NCI-H2107 treated with DMSO at 0.1 percent for 48 hours (cell line): ENCODE measurements around the gene SH2D1B.

Source experiments
- DNase-seq: peaks from one replicate; lab custom pipeline; 2025; ENCODE audit not compliant: unreplicated experiment; lab: John Stamatoyannopoulos, UW

SH2D1B gene

DNA sequence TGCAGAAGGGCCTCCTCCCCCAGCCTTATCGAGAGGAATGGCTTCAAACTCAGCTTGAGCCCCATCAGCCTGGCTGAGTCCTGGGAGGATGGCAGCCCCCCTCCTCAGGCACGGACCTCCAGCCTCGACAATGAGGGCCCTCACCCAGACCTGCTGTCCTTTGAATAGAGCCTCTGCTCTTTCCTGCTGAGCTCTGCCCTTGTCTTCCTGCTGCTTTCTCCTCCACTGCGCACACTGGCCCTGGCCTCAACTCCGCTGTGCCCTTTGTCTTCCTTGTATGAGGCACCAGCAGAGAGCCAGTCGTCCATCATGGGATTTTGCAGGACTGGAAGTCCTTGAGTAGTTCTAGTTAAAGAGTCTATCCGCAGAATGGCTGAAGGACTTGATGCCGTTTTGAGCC, 28.4 kb downstream of the SH2D1B start:
- no peak for DNase-seq

DNA sequence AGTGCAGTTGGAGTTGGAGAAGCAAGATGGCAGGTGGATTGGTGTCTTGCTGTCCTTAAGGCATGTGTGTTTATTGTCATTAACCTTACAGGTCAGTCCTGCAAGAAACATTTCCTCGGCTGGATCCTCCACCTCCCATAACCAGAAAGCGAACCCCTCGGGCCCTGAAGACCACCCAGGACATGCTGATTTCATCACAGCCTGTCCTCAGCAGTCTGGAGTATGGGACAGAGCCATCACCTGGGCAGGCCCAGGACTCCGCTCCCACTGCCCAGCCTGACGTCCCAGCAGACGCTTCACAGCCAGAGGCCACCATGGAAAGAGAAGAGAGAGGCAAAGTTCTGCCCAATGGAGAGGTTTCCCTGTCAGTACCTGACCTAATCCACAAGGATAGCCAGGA, 28.8 kb downstream of the SH2D1B start:
- no peak for DNase-seq

DNA sequence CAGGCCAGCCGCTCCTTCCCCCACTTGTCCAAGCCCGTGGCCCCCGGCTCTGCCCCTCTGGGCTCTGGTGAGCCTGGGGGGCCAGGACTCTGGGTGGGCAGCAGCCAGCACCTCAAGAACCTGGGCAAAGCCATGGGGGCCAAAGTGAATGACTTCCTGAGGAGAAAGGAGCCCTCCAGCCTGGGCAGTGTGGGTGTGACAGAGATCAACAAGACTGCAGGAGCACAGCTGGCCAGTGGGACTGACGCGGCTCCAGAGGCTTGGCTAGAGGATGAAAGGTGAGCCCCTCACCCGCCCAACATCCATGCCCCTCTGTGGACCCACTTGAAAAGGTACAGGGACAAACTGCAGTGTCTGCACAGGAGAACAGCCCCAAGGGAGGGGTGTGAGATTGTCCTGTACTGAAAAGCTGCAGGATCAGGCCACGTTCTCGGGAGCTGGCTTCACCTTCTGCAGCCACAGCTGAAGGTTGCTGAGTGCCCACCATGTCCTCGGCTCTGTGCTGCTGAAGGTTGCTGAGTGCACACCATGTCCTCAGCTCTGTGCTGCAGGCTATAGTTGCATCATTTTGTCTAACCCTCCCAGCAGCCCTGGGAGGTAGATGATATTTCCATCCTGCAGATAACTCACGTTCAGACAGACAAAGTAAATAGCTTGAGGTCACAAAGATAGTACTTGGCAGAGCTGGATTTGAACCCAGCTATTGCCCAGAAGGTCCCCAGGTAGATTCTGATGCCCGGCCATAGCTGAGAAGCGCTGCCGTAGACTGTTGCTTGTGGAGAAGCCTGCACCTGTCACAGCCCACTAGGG, 29.8 kb downstream of the SH2D1B start:
- DNase-seq, result no peak

GRCh38 chr1:162381383-162381782, 30.6 kb downstream of the SH2D1B start, which contains the start of gene C1orf226:
Gene C1orf226 (plus strand): TSS chr1:162381728. CDS start chr1:162381902, 174 bp downstream.
- DNase-seq, result no peak

- DNase-seq, result no peak
Measured at GRCh38 chr1:162380061-162380846, 31.7 kb downstream of the SH2D1B start.

DNA sequence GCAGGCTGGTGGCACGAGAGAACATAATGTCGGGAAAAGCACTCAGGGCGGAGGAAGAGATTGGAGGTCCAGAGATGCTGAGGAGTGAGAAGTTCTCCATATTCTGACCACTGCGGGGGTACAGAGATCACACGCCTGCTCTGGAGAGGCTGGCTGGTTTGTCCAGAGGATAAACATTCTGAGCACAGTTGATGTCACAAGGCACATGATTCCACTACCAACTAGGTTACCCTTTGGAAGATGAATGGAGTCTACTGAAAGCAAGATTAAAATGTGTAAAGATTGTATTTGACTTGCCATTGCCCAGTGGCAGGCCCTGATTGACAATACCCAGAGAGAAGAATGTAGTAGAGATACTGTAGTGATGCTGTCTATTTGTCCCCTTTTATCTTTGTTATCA, 35.2 kb downstream of the SH2D1B start, which contains the start of gene SPATA46:
Gene SPATA46 (minus strand): TSS at position 164 of the 400 bp plus-strand sequence. CDS start 64 bp downstream, at position 100.
- DNase-seq, result no peak

GRCh38 chr1:162375463-162375862, 36.5 kb downstream of the SH2D1B start:
- no peak for DNase-seq

DNA sequence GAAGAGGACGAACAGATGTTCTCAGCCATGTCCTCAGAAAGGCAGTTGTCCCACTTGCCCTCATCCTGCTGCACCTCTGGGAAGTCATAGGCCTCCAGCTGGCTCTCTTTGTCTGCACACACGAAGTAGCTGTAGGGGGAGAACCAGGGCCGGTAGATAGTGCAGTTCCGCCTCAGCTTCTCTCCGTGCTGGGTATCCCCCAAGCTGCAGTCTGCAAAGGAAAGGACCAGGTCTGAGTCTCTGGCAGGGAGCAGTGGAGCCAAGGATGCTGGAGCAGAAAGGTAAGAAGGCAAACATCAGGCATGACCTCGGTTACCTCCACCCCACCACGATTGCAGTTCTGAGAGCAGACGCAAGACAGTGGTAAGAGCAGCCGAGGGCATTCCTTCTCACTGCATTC, 37.5 kb downstream of the SH2D1B start:
- no peak for DNase-seq

DNA sequence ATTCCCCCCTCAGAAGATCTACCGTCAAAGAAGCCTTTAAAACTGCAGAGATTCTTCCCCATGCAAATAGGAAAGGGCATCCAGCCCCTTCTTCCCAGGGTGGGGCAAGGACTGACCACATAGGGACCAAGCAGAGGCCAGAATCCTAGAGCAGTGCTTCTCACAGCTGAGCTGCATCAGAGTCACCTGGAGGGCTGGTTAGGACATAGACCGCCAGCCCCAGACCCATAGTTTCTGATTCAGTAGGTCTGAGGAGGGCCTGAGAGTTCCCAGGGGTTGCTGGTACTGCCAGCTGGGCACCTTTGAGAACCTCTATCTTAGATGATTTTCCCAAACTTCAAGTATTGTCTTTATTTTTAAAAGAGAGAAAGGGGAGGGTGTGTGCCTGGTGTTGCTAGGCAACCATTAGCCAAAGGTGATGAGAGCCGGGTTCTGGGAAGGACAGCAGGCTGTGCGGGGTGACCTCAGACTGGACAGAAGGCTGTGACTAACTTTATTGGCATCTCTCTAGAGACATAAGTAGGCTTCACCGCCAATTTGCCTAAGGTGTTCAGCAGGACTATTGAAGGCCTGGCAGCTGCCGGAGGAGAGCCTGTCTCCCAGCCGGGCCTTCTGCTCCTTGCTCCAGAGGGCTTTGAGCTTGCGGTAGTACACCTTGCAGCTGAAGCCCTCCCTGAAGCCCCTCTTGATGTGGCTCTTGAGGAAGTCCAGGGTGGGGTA, 38.2 kb downstream of the SH2D1B start:
- DNase-seq, result no peak

GRCh38 chr1:162373072-162373427, 38.9 kb downstream of the SH2D1B start:
- no peak for DNase-seq

DNA sequence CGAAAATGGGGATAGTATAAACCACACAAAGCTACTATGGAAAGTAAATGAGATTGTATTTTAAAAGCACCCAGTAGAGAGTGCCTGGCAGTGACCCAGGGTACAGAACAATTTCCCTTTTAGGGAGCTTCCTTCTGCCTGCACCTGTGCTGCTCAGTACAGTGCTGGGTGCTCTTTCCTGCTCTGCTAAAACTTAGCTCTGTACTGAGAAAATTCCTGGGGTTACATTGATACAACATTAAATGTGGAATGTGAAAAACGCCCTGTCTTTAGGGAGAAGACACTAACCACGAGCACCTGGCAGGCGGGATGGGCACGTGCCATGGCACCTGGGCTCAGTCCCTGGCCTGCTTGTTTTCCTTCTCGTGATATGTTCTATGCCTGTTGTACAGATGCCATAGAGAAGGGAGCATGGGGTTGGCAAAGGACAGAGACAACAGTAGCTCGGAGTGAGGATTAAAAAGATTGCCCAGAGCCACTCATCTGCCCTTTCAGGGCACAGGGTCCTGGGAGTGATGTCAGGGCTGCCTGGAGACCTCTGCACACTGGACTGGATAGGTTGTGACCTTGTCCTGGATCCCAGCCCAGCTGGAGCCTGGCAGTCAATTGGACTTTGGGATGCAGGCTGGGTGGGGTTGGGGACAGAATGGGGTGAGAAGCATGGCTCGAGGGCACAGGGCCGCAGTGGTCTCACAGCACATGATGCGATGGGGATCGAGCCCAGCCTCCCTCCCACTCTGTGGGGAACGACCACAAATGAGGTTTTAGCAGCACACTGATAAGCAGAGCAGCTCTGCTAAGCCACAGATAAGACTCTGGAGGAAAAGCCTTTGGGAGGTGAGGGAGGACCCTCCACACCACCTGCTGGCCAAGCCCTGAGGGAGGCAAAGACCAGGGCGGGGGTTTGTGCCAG, 39.5 kb downstream of the SH2D1B start:
- DNase-seq, result no peak

- DNase-seq, result no peak
Measured at GRCh38 chr1:162371611-162372010, 40.3 kb downstream of the SH2D1B start.

DNA sequence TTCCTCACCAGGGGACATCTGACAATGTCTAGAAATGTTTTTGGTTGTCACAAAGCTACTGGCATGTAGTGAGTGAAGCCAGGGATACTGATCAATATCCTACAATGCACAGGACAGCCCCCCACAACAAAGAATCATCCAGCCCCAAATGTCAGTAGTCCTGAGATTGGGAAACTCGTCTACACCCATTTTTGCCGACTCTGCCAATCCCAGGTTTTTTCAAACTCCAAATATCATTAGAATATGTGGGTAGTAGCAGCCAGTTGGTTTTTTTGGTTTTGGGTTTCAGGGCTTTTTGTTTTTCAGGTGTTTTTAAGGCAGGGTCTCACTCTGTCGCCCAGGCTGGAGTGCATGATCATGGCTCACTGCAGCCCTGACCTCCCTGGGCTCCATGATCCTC, 41.2 kb downstream of the SH2D1B start:
- no peak for DNase-seq

DNA sequence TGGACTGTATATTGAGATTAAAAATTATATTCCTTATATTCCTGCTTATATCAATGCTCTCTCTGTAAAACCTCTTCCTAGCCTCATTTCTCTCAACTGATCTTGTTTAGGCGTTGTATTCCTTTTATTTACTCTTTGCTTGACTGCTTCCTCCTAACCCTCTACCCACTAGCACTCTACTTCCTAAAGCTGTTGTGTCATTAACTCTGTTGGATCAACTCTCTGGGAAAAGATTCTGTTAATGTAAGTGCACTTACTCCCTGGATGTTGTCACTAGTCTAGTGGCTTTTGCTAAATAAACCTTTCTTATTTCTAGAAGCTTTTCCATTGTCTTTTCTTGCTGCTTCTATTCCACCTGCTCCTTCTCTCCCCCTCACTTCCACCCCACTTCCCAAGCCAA, 41.8 kb downstream of the SH2D1B start:
- DNase-seq, result no peak

- no peak for DNase-seq
Measured at GRCh38 chr1:162369571-162369970, 42.4 kb downstream of the SH2D1B start.

DNA sequence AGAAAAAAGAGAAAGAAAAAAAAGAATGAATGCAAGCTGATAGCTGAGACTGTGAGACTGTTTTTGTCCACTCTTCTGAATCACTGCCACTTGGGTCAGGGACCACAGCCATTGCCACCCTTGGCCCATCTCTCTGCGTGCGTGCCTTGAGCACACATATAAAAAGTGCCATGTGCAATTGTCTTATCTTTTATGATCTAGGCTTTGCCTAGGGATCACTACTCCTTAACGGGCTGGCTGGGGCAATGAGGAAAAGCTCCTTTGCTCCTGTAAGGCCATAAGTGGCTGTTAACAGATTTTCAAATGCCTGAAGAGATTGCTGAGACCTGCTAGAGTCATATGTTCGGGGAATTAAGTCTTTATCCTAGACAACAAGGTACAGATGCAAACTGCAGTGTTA, 43.5 kb downstream of the SH2D1B start:
- DNase-seq, result no peak

DNA sequence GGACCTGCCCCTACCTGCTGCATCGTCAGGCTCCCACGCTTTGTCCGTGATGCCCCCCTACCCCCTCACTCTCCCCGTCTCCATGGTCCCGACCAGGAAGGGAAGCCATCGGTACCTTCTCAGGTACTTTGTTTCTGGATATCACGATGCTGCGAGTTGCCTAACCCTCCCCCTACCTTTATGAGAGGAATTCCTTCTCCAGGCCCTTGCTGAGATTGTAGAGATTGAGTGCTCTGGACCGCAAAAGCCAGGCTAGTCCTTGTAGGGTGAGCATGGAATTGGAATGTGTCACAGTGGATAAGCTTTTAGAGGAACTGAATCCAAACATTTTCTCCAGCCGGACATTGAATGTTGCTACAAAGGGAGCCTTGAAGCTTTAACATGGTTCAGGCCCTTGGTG, 44.2 kb downstream of the SH2D1B start:
- DNase-seq, result no peak

DNA sequence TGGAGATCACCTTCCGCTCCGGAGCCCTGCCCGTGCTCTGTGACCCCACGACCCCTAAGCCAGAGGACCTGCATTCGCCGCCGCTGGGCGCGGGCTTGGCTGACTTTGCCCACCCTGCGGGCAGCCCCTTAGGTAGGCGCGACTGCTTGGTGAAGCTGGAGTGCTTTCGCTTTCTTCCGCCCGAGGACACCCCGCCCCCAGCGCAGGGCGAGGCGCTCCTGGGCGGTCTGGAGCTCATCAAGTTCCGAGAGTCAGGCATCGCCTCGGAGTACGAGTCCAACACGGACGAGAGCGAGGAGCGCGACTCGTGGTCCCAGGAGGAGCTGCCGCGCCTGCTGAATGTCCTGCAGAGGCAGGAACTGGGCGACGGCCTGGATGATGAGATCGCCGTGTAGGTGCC, 44.9 kb downstream of the SH2D1B start:
- no peak for DNase-seq

GRCh38 chr1:162366671-162367070, 45.3 kb downstream of the SH2D1B start:
- no peak for DNase-seq

DNA sequence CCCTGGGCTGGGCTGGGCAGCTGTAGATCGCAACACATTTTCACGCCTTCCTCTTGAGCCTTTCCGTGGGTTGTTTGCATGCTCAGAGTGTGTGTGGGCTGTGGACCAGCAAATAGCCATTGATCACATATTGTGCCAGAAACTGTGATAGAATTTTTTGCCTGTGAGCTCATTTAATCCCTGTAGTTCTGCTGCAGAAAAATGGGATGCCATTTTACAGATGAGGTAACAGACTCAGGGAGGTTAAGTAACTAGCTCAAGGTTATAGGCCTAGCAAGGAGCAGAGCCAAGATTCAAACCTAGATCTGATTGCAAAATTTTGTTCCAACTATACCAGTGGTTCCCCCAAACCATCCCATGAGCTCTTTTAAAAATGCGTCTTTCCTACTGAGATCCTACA, 45.8 kb downstream of the SH2D1B start:
- no peak for DNase-seq
